DMS79 treated with DMSO at 0.1 percent for 48 hours (cell line): ENCODE results near the gene PM20D2.
A peak's percentile ranks its signal among the peaks of the same experiment; 100 is the strongest.

ENCODE experiments used
- DNase-seq: peaks from one replicate; lab custom pipeline; 2025; lab: John Stamatoyannopoulos, UW

PM20D2 gene

DNA sequence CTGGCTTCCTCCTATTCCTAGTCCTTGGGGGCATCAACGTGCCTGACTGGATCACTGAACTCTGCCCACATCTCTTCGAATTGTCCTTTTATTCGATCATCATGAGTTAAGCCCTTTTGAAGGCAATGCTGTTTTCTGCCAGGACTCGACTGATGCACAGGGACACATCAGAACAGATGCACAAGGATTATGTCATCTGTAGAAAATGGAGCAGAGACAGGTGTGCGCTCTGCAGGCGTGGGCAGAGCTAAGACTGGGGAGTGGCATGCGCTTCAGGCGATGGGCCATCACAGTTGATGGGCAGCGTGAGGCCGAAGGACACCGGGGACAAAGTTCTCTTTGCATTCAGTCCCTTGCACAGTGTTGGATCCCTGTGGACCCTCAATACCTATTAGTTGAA is 58.2 kb downstream of the PM20D2 start:
- DNase-seq, result no peak

GRCh38 chr6:89205819-89206218 is 60.0 kb downstream of the PM20D2 start:
- DNase-seq, result no peak

- DNase-seq, result no peak
Observed at GRCh38 chr6:89208551-89208950, 62.7 kb downstream of the PM20D2 start.

GRCh38 chr6:89209457-89209856 is 63.6 kb downstream of the PM20D2 start:
- peak; percentile 48 for DNase-seq

- no peak for DNase-seq
Observed at GRCh38 chr6:89212472-89212871, 66.6 kb downstream of the PM20D2 start.

DNA sequence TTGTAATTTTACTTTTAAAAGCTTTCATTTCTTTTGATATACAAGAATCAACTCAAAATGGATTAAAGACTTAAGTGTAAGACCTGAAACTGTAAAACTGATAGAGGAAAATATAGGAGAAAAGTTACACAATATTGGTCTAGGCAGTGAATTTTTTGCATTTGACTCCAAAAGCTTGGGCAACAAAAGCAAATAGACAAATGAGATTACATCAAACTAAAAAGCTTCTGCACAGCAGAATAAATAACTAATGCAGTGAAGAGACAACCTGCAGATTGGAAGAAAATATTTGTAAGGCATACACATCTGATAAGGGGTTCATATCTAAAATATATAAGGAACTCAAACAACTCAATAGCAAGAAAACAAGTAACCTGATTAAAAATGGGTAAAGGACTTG is 68.3 kb downstream of the PM20D2 start:
- DNase-seq, result no peak
